GM11168 (cell line): ENCODE results near the gene AMN.
"Not testable (repeated sequence)": the region's sequence is repeated elsewhere in the genome, so short reads cannot be mapped to it uniquely, and the experiment has no call there.

Experiments
- in situ Hi-C: fragments of 300-500 bp; cut with MboI; formaldehyde crosslinking; loops from one replicate; pipeline ENCODE4 v1.12.0; 2022; ENCODE audit warnings: low sequenced_read_pairs; ENCODE audit not compliant: unreplicated experiment

AMN gene

GRCh38 chr14:102922490-102923200 lies at the start of gene AMN:
AMN (plus strand) TSS chr14:102922663; CDS start chr14:102922689, 26 bp downstream.
- in situ Hi-C loops, result no loop called here

- in situ Hi-C loops, result no loop called here
Observed at GRCh38 chr14:102873131-102873530, 49.3 kb upstream of the AMN start.

GRCh38 chr14:102873546-102874061 lies 48.9 kb upstream of the AMN start:
- in situ Hi-C loops, result no loop called here

GRCh38 chr14:102875652-102876051 lies 46.8 kb upstream of the AMN start:
- in situ Hi-C loops, result no loop called here

GRCh38 chr14:102877511-102877910 lies 45.0 kb upstream of the AMN start:
- in situ Hi-C loops, result not testable (repeated sequence)

- in situ Hi-C loops, result no loop called here
Observed at GRCh38 chr14:102878174-102878969, 44.1 kb upstream of the AMN start.

GRCh38 chr14:102878970-102879460 lies 43.4 kb upstream of the AMN start:
- in situ Hi-C loops, result no loop called here

- in situ Hi-C loops, result no loop called here
Observed at GRCh38 chr14:102882226-102882906, 40.1 kb upstream of the AMN start.

GRCh38 chr14:102883089-102883541 lies 39.3 kb upstream of the AMN start:
- in situ Hi-C loops, result no loop called here

- in situ Hi-C loops, result no loop called here
Observed at GRCh38 chr14:102883554-102883953, 38.9 kb upstream of the AMN start.

- in situ Hi-C loops, result no loop called here
Observed at GRCh38 chr14:102885737-102886447, 36.6 kb upstream of the AMN start.

- in situ Hi-C loops, result no loop called here
Observed at GRCh38 chr14:102888748-102889147, 33.7 kb upstream of the AMN start.

GRCh38 chr14:102889615-102890014 lies 32.8 kb upstream of the AMN start:
- in situ Hi-C loops, result no loop called here

GRCh38 chr14:102891111-102891510 lies 31.4 kb upstream of the AMN start:
- in situ Hi-C loops, result no loop called here

- in situ Hi-C loops, result no loop called here
Observed at GRCh38 chr14:102891556-102891955, 30.9 kb upstream of the AMN start.

- in situ Hi-C loops, result no loop called here
Observed at GRCh38 chr14:102892651-102893050, 29.8 kb upstream of the AMN start.

GRCh38 chr14:102893452-102893851 lies 29.0 kb upstream of the AMN start:
- in situ Hi-C loops, result no loop called here

- in situ Hi-C loops, result not testable (repeated sequence)
Observed at GRCh38 chr14:102896735-102897134, 25.7 kb upstream of the AMN start.

GRCh38 chr14:102897299-102898027 lies 25.0 kb upstream of the AMN start:
- in situ Hi-C loops, result no loop called here
